ENCODE data around the gene THBS3. TPM values are rescaled to one million over a fixed set of nuclear protein-coding genes. Genes with fewer than 3 reads are reported as not detected.

Gene THBS3
- total RNA-seq, 1 experiment from 2014 or later: 35.9 TPM

- ChIA-PET POLR2A (interaction anchor here (0.7 to 0.9 kb wide), 3 partner anchors 10 to 516 kb away, joined by 3 to 7 read pairs (median 6); partner anchors contain the start of genes MTX1 and THBS3), CTCF (no interaction called here)
- H3K4me3 ChIP-seq (ENCODE audit: low read depth in 2 of 2, low read length in 2 of 2): no peak overlapping the region
- no peaks in the 10 kb centered on the region for H3K27me3 ChIP-seq (ENCODE audit: control insufficient read depth, insufficient read depth, low read length)
- intact Hi-C loops (cut with micrococcal nuclease; ENCODE audit: unreplicated experiment) (no loop called here), in situ Hi-C loops (cut with HindIII; ENCODE audit: low pct_unique_long_range_greater_than_20kb, low sequenced_read_pairs) (no loop called here)
- no peak for TF ChIP-seq REST (IDR thresholded peaks at IDR 0.05; ENCODE audit: insufficient read depth in 1 of 2, low read depth in 2 of 2, low read length in 1 of 2)
- no peak for TF ChIP-seq POLR2AphosphoS5 (IDR thresholded peaks at IDR 0.05; ENCODE audit: low read depth, low read length)
- no peak for TF ChIP-seq SIN3A (IDR thresholded peaks at IDR 0.05; ENCODE audit: borderline replicate concordance, insufficient read depth, low read depth, low read length)
- TF ChIP-seq TCF7L2 (IDR thresholded peaks at IDR 0.05; ENCODE audit: low read depth, low read length): no peak
- no peak for TF ChIP-seq CTCF (IDR thresholded peaks at IDR 0.05)
- no peak overlapping the region for H3K27ac ChIP-seq (ENCODE audit: low read length)
- ATAC-seq (no peak), DNase-seq (ENCODE audit: low read depth, low spot score) (no peak)
- H3K4me1 ChIP-seq (ENCODE audit: control insufficient read depth, insufficient read depth, low read length): peaks cover 16% of the 10 kb centered on the region
- H3K36me3 ChIP-seq (ENCODE audit: control insufficient read depth, insufficient read depth, low read length): peaks cover 3% of the 10 kb centered on the region; the same call in 1 of the 2 replicates
- no TSS peak for BruUV-seq (replicated peaks)
- H3K9me3 ChIP-seq (ENCODE audit: control insufficient read depth, insufficient read depth, low read depth, low read length): no peaks in the 10 kb centered on the region
Observed at GRCh38 chr1:155198547-155198906, 9.2 kb downstream of the THBS3 start.

- in situ Hi-C loops (cut with HindIII; ENCODE audit: low pct_unique_long_range_greater_than_20kb, low sequenced_read_pairs): no loop called here
- intact Hi-C loops (cut with micrococcal nuclease; ENCODE audit: unreplicated experiment): no loop called here
- TF ChIP-seq SIN3A (IDR thresholded peaks at IDR 0.05; ENCODE audit: borderline replicate concordance, insufficient read depth, low read depth, low read length) (no peak), CTCF (IDR thresholded peaks at IDR 0.05) (no peak), REST (IDR thresholded peaks at IDR 0.05; ENCODE audit: insufficient read depth in 1 of 2, low read depth in 2 of 2, low read length in 1 of 2) (no peak), TCF7L2 (IDR thresholded peaks at IDR 0.05; ENCODE audit: low read depth, low read length) (no peak), POLR2AphosphoS5 (IDR thresholded peaks at IDR 0.05; ENCODE audit: low read depth, low read length) (no peak)
- Histone ChIP-seq H3K9me3 (ENCODE audit: control insufficient read depth, insufficient read depth, low read depth, low read length) (no peaks in the 10 kb centered on the region), H3K27me3 (ENCODE audit: control insufficient read depth, insufficient read depth, low read length) (no peaks in the 10 kb centered on the region), H3K27ac (ENCODE audit: low read length) (no peak overlapping the region), H3K36me3 (ENCODE audit: control insufficient read depth, insufficient read depth, low read length) (peaks cover 3% of the 10 kb centered on the region; the same call in 1 of the 2 replicates), H3K4me1 (ENCODE audit: control insufficient read depth, insufficient read depth, low read length) (peaks cover 18% of the 10 kb centered on the region), H3K4me3 (ENCODE audit: low read depth in 2 of 2, low read length in 2 of 2) (no peak overlapping the region)
- POLR2A ChIA-PET: interaction anchor here (0.5 kb wide), 1 partner anchor 11 kb away, joined by 3 read pairs; no protein-coding TSS in a partner anchor
- DNase-seq (ENCODE audit: low read depth, low spot score) (no peak), ATAC-seq (no peak)
- no TSS peak for BruUV-seq (replicated peaks)
- CTCF ChIA-PET: no interaction called here
Observed at GRCh38 chr1:155197901-155198546, 9.7 kb downstream of the THBS3 start.
